ENCODE measurements around the gene SUSD2. TPM values are rescaled to one million over a fixed set of nuclear protein-coding genes. Genes with fewer than 3 reads are reported as not detected.

Gene SUSD2
- total and polyA plus RNA-seq, 2 of the 4 experiments (the other 2 are of a cell fraction), result 0.18 to 1.6 TPM

DNA sequence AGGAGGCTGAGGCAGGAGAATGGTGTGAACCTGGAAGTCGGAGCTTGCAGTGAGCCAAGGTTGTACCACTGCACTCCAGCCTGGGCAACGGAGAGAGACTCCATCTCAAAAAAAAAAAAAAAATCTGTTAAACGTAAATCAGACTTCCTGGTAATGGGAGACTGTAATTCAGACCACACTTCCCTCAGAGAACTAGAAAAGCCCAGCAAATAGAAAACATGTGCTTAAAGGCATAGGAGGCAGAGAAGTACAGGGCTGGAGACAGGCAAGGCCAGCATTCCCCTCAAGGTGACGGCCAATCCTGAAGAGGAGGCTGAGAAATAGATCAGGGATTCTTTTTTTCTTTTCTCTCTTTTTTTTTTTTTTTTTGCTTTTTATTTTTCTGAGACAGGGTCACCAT lies 55.4 kb downstream of the SUSD2 start:
- DNase-seq, result no peak
- Histone ChIP-seq H3K36me3 (ENCODE audit: control insufficient read depth, insufficient read depth, low read length) (no peaks in the 10 kb centered on the region; the same call in 1 of the 2 replicates), H2AFZ (replicated peaks; ENCODE audit: low read length, poor library complexity) (no peak overlapping the region), H2BK120ac (ENCODE audit: low read depth, low read length) (no peak overlapping the region), H3K9ac (ENCODE audit: low read depth, low read length) (no peak overlapping the region), H3K4me2 (ENCODE audit: low read depth, low read length) (no peak overlapping the region), H2AK5ac (ENCODE audit: low read depth, low read length) (no peak overlapping the region; the same call in 1 of the 2 replicates), H2BK5ac (ENCODE audit: low read depth, low read length, poor library complexity, severe bottlenecking) (no peak overlapping the region), H4K20me1 (ENCODE audit: insufficient read depth, low read length) (no peaks in the 10 kb centered on the region), H4K91ac (ENCODE audit: insufficient read depth, low read depth, low read length) (no peak overlapping the region), H3K4me3 (ENCODE audit: insufficient read depth, low read depth, low read length) (no peak overlapping the region), H3K4me1 (ENCODE audit: control insufficient read depth, insufficient read depth, low read length) (no peaks in the 10 kb centered on the region), H3K56ac (ENCODE audit: extremely low read depth, insufficient read depth, low read length) (no peak overlapping the region), H3K14ac (replicated peaks; ENCODE audit: low read depth, low read length) (no peak overlapping the region), H3K4ac (ENCODE audit: low read depth, low read length) (no peak overlapping the region), H2AK9ac (replicated peaks; ENCODE audit: low read depth, low read length, poor library complexity) (no peak overlapping the region), H3K18ac (ENCODE audit: low read depth, low read length) (no peak overlapping the region; the same call in 1 of the 2 replicates), H4K5ac (ENCODE audit: low read depth, low read length) (no peak overlapping the region), H4K8ac (ENCODE audit: low read depth in 2 of 2, low read length in 2 of 2) (no peak overlapping the region), H3K9me3 (ENCODE audit: control insufficient read depth, insufficient read depth, low read length) (no peaks in the 10 kb centered on the region), H2BK15ac (ENCODE audit: low read depth, low read length) (no peak overlapping the region), H3K79me1 (ENCODE audit: low read depth in 1 of 2, low read length in 2 of 2) (no peaks in the 10 kb centered on the region; a peak in 2 of 4 replicates), H3K27me3 (ENCODE audit: control insufficient read depth, insufficient read depth, low read length) (no peaks in the 10 kb centered on the region), H3K9me1 (ENCODE audit: insufficient read depth, low read length) (no peaks in the 10 kb centered on the region; the same call in 1 of the 2 replicates), H2BK20ac (ENCODE audit: low read depth, low read length) (no peak overlapping the region), H3K27ac (ENCODE audit: insufficient read depth, low read length) (no peak overlapping the region), H3K23ac (ENCODE audit: low read depth, low read length) (no peak overlapping the region)
- ChIA-PET POLR2A (ENCODE audit: unreplicated experiment) (no interaction called here), CTCF (no interaction called here)
- no CpG with 5 or more reads among the region's 4 CpGs for WGBS, 2 experiments (ENCODE audit: extremely low coverage in 2 of 2, insufficient read length in 1 of 2)
- in situ Hi-C loops (cut with MboI; ENCODE audit: low sequenced_read_pairs) (no loop called here), dilution Hi-C loops (cut with HindIII; ENCODE audit: low sequenced_read_pairs, unreplicated experiment) (no loop called here), intact Hi-C loops (cut with micrococcal nuclease) (no loop called here)
- TF ChIP-seq RCOR1 (IDR thresholded peaks at IDR 0.05; ENCODE audit: insufficient replicate concordance, low read length) (no peak), CHD1 (IDR thresholded peaks at IDR 0.05; ENCODE audit: low read depth, low read length) (no peak), NFE2L2 (IDR thresholded peaks at IDR 0.05; ENCODE audit: low read depth, low read length) (no peak), RAD21 (IDR thresholded peaks at IDR 0.05; ENCODE audit: low read length) (no peak), MXI1 (IDR thresholded peaks at IDR 0.05; ENCODE audit: borderline replicate concordance, low read depth, low read length) (no peak), CEBPB (IDR thresholded peaks at IDR 0.05; ENCODE audit: low read depth, low read length) (no peak), POLR2A (IDR thresholded peaks at IDR 0.05; ENCODE audit: low read depth, low read length) (no peak), MAZ (IDR thresholded peaks at IDR 0.05; ENCODE audit: borderline replicate concordance, low read depth, low read length) (no peak), BHLHE40 (IDR thresholded peaks at IDR 0.05; ENCODE audit: low read depth, low read length) (no peak), RFX5 (IDR thresholded peaks at IDR 0.05; ENCODE audit: low read depth, low read length) (no peak), SMC3 (IDR thresholded peaks at IDR 0.05; ENCODE audit: low read depth, low read length) (no peak)
- TF ChIP-seq, protein P1, sequence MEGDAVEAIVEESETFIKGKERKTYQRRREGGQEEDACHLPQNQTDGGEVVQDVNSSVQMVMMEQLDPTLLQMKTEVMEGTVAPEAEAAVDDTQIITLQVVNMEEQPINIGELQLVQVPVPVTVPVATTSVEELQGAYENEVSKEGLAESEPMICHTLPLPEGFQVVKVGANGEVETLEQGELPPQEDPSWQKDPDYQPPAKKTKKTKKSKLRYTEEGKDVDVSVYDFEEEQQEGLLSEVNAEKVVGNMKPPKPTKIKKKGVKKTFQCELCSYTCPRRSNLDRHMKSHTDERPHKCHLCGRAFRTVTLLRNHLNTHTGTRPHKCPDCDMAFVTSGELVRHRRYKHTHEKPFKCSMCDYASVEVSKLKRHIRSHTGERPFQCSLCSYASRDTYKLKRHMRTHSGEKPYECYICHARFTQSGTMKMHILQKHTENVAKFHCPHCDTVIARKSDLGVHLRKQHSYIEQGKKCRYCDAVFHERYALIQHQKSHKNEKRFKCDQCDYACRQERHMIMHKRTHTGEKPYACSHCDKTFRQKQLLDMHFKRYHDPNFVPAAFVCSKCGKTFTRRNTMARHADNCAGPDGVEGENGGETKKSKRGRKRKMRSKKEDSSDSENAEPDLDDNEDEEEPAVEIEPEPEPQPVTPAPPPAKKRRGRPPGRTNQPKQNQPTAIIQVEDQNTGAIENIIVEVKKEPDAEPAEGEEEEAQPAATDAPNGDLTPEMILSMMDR (conservative IDR thresholded peaks at IDR 0.05; ENCODE audit: low read depth, low read length), result no peak
- TF ChIP-seq, protein P2, sequence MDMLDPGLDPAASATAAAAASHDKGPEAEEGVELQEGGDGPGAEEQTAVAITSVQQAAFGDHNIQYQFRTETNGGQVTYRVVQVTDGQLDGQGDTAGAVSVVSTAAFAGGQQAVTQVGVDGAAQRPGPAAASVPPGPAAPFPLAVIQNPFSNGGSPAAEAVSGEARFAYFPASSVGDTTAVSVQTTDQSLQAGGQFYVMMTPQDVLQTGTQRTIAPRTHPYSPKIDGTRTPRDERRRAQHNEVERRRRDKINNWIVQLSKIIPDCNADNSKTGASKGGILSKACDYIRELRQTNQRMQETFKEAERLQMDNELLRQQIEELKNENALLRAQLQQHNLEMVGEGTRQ (IDR thresholded peaks at IDR 0.05; ENCODE audit: low read depth, low read length), result no peak
- TF ChIP-seq, protein P3, sequence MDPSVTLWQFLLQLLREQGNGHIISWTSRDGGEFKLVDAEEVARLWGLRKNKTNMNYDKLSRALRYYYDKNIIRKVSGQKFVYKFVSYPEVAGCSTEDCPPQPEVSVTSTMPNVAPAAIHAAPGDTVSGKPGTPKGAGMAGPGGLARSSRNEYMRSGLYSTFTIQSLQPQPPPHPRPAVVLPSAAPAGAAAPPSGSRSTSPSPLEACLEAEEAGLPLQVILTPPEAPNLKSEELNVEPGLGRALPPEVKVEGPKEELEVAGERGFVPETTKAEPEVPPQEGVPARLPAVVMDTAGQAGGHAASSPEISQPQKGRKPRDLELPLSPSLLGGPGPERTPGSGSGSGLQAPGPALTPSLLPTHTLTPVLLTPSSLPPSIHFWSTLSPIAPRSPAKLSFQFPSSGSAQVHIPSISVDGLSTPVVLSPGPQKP (IDR thresholded peaks at IDR 0.05; ENCODE audit: borderline replicate concordance, low read depth, low read length), result no peak
- no TSS peak for BruUV-seq (replicated peaks)
- ATAC-seq (ENCODE audit: low read depth), result no peak

All from IMR-90 (cell line).